GM10847 (cell line): Measurements from ENCODE around the gene FAM210B.

Experiments used
- POLR2A ChIP-seq: IDR thresholded peaks from 2 replicates; pipeline ENCODE4 v1.6.1; 2011; ENCODE audit not compliant: insufficient read length; ENCODE audit errors: extremely low read depth

The FAM210B gene, protein sequence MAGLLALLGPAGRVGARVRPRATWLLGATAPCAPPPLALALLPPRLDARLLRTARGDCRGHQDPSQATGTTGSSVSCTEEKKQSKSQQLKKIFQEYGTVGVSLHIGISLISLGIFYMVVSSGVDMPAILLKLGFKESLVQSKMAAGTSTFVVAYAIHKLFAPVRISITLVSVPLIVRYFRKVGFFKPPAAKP

DNA sequence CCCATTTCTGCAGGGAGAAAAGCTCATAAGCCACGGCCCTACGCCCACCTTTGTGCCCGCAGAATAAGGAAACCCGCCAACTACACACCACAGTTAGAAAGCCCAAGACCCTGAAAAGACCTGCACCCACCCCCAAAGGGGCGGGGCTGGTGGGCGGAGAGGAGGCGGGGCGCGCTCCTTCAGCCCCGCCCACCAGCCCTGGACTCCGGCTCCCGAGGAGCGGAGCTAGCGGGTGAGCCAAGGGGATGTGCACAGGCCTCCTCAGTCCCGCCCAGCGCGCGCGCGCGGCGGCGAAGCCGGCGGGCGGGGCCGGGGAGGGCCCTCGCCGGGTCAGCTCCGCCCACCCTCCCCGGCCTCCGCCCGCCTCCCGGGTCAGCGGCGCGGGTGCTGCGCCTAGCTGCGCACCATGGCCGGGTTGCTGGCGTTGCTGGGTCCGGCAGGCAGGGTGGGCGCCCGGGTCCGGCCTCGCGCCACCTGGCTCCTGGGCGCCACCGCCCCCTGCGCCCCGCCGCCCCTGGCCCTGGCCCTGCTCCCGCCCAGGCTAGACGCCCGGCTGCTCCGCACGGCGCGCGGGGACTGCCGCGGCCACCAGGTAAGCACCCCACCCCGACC, at the start of gene FAM210B:
FAM210B (plus strand) TSS at position 375 of the 612 bp plus-strand sequence; CDS start at position 407, 32 bp downstream.
- TF ChIP-seq POLR2A, result no peak

DNA sequence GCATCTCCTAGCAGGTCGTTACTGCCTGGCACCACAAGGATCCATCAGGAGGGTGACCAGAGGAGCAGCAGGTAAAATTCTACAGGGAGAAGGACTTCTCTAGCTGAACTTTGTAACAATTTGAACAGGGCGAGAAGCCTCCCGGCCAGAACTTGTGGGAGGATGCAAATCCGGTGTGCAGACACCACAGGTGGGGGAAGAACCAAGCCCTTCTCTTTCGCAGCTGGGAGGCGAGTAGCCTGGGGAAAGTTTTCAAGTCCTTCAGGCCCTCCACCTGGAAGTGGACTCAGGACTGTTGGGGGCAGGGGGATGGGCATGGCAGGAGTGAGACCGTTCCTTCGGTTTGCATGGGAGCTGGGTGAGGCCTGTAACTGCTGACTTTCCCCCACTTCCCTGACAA, 42.7 kb upstream of the FAM210B start:
- TF ChIP-seq POLR2A, result no peak

DNA sequence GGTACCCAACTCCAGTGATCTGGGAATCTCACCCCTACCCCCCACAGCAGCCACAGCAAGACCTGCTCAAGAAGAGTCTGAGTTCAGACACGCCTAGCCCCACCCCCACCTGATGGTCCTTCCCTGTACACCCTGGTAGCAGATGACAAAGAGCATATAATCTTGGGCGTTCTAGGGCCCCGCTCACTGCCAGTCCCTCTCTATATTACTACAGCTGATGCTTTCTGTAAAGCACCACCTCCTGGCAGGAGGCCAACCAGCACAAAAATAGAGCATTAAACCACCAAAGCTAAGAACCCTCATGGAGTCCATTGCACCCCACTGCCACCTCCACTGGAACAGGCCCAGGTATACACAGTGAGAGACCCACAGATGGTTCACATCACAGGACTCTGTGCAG, 42.3 kb upstream of the FAM210B start:
- TF ChIP-seq POLR2A, result no peak

DNA sequence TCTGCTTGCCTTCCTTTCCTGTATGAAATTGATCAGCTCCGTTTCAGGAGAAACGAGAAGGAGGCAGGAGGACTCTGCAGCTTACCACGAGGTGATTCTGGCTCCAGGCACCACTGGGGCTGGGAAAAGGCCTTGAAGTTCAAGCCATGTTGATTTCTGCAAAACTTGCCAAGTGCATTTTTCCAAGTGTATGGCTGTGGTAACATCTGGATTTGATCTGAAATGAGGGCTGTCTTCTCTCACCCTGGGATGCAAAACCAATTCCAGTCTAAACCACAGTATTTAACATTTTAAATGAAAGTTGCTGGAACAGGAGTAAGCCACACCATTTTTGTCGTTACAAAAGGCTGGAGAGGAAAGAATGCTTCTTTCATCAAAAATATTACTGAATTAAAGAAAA, 36.1 kb upstream of the FAM210B start:
- TF ChIP-seq POLR2A, result no peak

- TF ChIP-seq POLR2A, result no peak
Observed at GRCh38 chr20:56323206-56323605, 35.6 kb upstream of the FAM210B start.

DNA sequence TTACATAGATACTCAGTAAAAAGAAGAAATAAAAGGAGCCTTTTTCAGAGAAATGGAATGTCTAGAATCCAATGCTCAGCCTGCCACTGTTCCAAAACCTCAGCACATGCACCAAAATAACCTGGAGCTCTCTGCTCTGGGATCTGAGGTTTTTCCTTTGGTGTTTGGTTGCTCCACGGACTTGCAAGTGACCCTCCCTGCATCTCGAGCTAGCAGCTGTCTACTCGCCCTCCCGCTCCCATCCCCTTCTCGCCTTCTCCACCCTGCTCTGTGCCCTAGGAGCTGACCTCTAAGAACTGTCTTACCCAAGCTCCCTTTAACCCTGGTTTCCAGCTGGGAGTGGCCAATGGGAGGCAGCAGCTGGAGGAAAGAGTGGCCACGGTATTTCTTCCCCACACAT, 35.1 kb upstream of the FAM210B start:
- no peak for TF ChIP-seq POLR2A

DNA sequence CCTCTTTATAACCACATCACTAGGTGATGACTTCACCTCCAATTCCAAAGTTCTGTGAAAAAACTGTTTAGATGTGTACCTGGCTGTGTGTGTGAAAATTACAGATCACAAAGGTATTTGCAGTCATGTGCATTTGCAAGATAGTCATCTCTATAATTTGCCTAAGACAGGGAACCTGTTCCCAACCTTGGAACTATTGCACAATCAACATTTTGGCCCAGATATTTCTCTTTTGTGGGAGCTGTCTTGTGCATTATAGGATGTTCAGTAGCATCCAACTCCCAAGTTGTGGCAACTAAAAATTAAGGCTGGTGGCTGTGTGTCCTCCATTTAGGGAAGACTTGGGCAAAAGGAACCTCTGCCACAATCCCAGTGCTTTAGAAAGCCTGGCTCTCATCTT, 34.0 kb upstream of the FAM210B start:
- no peak for TF ChIP-seq POLR2A

DNA sequence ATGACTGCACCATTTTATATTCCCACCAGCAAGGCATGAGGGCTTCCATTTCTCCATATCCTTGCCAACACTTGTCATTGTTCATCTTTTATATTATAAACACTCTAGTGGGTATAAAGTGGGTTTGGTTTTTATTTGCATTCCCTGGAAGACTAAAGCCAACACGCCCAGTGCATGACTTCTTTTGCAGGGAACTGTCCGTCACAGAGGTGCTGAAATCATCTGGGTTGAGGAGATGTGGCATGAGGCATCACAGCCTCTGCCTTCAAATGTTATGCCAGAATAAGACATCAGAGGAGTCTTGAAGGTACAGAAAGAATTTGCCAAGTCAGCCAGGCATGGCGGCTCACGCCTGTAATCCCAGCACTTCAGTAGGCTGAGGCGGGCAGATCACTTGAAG, 29.9 kb upstream of the FAM210B start:
- TF ChIP-seq POLR2A, result no peak

DNA sequence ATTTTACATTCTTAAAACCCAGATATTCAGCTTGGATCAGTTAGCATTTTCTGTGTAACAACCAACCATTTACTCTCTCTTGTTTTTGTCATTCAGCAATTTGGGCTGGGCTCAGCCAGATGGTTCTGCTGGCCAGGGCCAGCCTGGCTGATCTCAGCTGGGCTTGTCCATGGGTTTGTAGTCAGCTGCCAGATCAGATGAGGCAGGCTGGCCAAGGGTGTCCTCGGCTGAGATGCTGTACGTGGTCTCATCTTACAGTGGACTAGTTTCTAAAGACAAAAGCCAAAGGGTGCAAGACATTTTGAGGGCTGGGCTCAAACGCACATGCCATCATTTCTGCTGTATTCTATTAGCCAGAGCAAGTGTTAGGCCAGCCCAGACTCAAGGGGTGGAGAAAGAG, 16.0 kb upstream of the FAM210B start:
- TF ChIP-seq POLR2A, result no peak

DNA sequence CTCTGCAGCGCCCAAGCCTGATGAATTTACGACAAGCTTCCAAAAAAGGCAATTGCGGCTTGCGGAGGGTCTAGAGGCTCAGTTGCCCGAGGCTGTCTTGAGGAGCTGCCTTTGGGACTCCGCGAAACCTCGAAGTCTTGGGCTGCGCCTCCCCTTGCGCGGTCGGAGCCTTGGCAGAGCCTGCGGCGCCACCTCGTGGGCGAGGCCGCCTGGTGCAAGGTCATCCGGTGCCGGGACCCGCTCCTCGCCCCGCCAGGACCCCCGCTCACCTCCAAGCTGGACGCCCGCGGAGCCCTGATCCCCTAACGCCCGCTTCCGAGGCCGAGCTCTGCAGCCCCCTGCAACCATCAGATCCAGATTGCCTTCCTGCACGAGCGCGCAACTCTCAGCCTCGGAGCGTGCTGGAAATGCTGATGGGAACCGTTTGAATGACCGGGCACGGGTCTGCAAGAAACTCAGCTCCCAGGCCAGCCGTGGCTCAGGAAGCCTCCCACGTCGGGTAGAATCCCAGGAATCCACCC, 14.9 kb upstream of the FAM210B start:
- TF ChIP-seq POLR2A, result no peak

DNA sequence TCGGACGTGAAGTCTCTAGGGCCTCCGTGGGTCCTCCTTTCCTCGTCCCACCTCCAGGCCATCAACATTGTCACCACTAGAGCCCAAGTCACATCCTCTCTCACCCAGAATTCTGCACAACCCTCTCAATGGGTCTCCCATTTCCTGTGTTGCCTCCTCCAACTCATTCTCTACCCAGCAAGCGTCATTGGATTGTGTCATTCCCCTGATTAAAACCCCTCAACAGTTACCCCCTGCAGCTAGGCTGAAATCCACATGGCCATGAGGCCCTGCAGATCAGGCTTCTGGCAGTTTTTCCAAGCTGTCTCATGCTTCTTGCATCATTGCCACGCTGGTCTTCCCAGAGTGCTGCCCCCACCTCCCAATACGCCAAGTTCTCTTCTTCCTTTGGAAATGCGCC, 12.9 kb upstream of the FAM210B start:
- TF ChIP-seq POLR2A, result no peak

DNA sequence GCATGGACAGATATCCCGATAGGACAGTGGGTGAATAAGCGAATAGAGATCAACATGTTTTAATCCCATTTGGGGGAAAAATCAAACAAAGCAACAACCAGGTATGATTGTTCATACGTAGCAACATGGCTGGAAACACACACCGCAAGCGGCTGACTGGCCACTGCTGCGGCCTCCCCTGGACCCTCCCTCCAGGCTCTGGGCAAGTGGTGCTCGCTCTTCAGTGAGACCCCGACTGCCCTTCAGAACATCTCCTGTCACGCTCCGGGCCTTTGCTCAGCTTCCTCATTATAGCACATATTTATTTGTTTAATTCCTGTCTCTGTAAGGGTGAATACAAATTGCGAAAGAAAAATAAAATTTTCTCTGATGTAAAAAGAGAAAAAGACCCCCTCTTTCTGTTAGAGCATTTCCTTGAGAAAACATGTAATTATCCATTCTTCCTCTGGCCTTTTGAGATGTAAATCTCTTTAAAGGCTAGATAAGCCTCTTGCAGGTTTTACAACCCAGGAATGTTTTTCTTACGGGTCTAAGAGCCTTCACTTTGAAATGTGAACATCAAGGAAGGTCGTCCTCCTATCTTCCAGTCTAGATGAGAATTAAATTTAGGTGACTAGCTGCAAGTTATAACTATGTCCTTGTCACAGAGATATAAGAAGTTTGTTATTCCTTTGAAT, 11.0 kb upstream of the FAM210B start:
- no peak for TF ChIP-seq POLR2A

DNA sequence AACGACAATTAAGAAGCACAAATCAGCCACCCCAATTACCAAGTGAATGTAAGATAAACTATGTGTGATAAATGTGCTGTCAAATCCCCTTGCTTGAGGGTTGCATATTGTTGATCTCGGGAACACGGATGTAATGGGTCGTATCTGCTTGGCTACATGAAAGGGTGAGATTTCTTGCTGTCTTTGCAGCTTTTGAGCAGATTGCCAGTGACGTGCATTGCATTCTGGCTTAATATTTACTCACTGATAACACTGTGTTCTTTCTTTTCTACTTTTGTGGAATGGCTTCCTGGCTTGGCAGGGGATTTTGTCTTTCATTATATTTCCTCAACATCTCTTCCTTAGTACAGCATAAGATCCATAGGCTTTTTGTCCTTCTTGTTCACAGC, 10.5 kb upstream of the FAM210B start:
- no peak for TF ChIP-seq POLR2A

DNA sequence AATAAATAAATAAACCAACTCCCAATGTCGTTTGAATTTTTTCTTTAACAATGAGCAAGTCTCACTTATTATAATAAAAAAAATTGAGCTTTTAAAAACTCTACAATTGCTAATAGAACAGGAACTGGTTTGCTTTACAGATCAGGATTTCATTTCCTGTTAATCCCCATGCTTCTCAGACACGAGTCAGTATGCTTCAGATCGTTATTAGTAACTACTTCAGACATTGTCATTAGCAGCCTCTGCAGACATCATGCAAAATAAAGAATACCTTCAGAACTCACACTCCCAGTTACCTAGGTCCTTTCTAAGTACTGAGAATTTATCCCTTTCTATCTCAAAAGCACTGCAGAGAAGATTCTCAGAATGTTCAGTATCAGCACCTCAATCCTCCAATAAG, 10.0 kb upstream of the FAM210B start:
- TF ChIP-seq POLR2A, result no peak

DNA sequence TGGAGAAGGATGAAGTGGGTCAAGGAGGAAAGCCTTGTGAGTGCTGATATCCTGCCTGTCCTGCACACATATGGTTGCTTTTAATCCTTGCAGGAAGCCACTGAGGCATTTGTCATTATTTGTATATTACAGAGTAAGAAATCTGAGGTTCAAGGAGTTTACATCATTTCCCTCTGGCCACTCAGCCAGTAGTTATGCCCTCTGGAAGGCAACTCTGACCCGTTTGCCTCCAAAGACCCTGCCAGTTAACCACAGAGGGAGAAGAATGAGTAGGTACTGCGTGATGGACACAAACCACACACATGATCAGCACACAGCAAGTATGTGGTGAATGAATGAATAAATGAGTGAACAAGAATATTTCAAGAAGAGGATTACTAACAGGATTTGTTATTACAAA, 7.9 kb upstream of the FAM210B start:
- TF ChIP-seq POLR2A, result no peak

DNA sequence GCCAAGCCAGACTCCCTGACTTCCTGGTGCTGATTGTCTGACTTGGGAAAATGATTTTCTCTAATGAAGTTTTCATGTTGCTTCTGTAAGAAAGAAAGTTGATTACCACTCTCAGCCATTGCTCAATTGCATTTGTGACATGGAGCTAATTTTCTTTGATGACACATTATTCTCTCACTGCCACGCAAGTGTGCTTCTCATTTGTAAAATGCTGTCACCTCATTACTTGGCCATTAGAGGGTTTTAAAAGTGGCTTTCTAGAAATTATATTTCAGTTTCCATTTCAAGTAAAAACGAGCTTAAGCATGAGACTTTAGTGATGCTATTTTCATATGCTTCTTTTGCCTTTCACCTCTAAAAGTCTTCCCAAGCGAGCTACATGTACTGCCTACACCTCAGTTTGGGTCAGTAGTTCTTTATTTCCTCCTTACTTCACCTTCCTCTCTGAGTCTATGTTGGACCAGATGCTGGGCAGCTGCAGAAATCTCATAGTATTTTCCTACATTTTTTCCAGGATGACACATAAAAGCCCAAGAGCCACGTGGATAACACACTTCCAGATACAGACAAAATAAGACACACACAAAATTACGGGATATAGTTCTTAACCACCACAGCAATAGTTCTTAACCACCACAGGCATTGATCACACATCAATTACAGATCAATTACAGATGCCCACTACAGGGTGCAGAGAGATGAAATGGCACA, 6.3 kb upstream of the FAM210B start:
- no peak for TF ChIP-seq POLR2A
